Muscle of leg (tissue), 11 donors: ENCODE data around the gene IRF7. TPM values are rescaled to one million over a fixed set of nuclear protein-coding genes. Genes with fewer than 3 reads are reported as not detected.

ENCODE experiments used
- DNase-seq: peaks from one replicate; pipeline ENCODE4 v3.0.0; 2013
- H3K27ac ChIP-seq: one replicate; pipeline ENCODE4 v1.5.1; 2013; ENCODE audit warnings: mild to moderate bottlenecking, low read length, control low read depth
- H3K27me3 ChIP-seq: one replicate; pipeline ENCODE4 v1.6.1; 2013; ENCODE audit warnings: low read length; ENCODE audit not compliant: control insufficient read depth, insufficient read depth
- H3K36me3 ChIP-seq: one replicate; pipeline ENCODE4 v1.6.1; 2013; ENCODE audit warnings: low read length; ENCODE audit not compliant: control insufficient read depth, insufficient read depth
- H3K4me1 ChIP-seq: one replicate; pipeline ENCODE4 v1.6.1; 2013; ENCODE audit warnings: low read length; ENCODE audit not compliant: control insufficient read depth, insufficient read depth
- H3K4me3 ChIP-seq: one replicate; pipeline ENCODE4 v1.5.1; 2013; ENCODE audit warnings: low read length, control low read depth
- H3K9me3 ChIP-seq: replicated peaks from 2 replicates; pipeline ENCODE4 v1.6.1; 2013; ENCODE audit warnings: low read depth, low read length; ENCODE audit not compliant: control insufficient read depth
- WGBS: methylation state at CpG from one replicate; pipeline ENCODE4 v1.1.5; 2013; ENCODE audit warnings: missing lambda C conversion rate; ENCODE audit not compliant: insufficient coverage; 5-methylcytosine and 5-hydroxymethylcytosine counted together
- polyA plus RNA-seq, 8 donors: library from polyadenylated mRNA; unstranded; fragments of 120-200 nt; gene quantifications; one replicate each; pipeline versions ENCODE4 v1.2.1 to v1.2.3, GENCODE V29; 2013; ENCODE audit warnings: inconsistent platforms in 1 of 8, low replicate concordance in 1 of 8; ENCODE audit not compliant: insufficient read length in 8 of 8, insufficient read depth in 1 of 8
- total RNA-seq: library from RNA; stranded (reverse); fragments of 120-200 nt; gene quantifications from one replicate; pipeline ENCODE4 v1.2.4, GENCODE V29; 2013

The IRF7 gene
- total and polyA plus RNA-seq, 9 donors = 7.8 to 14.7 (median 9.6) TPM

DNA sequence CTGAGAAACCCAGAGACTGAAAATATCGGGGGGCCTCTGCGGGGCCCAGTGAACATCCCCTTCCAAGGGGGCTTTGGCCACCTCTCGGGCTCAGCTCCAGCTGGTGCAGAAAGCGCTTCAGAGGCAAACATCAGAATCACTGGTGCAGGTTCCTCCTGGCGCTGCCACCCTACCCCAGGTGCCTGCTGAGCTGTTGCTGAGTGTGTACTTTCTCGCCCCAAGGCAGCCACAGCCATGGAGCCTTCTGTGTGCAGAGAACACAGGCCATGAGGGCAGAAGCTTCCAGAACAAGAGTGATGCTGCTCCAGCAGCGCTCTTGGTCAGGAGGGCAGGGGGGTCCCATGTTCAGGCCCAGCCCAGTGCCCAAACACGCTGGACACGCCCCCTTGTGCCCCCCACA lies 27.6 kb upstream of the IRF7 start:
- Histone ChIP-seq H3K36me3 (peaks cover 29% of the 10 kb centered on the region), H3K4me1 (peaks cover 15% of the 10 kb centered on the region), H3K4me3 (no peak overlapping the region), H3K9me3 (no peaks in the 10 kb centered on the region), H3K27ac (no peak overlapping the region), H3K27me3 (peaks cover 30% of the 10 kb centered on the region)
- DNase-seq = no peak
- WGBS = 95% methylated on average over 9 of the region's 9 CpGs

DNA sequence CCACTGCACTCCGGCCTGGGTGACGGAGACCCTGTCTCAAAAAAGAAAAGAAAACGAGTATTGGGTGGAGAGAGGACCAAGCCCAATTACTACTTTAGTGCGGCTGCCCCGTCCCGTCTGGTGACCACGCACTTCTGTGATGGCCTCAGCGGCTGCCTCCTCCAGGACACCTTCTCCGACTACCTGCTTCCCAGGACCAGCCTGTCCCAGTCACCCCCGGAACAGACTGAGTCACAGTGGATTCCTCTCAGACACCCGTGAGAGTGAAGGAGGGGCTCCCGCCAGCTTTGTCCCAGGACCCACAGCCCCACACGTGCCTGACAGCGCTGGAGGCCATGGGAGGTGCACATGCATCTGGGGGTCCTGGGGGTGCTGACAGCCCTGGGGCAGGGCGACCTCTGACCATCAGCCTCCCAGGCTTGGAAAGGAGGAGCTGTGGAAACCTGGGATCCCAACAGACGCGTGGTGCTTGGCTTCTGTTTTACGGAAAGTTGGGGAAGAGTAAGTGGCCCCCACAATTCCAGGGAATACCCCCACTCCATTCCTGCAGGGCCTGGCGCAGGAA lies 26.1 kb upstream of the IRF7 start:
- 85% methylated on average over 12 of the region's 19 CpGs for WGBS
- H3K4me1 ChIP-seq = peaks cover 24% of the 10 kb centered on the region
- no peak overlapping the region for H3K4me3 ChIP-seq
- peaks cover 27% of the 10 kb centered on the region for H3K36me3 ChIP-seq
- no peak for DNase-seq
- peaks cover 43% of the 10 kb centered on the region for H3K27me3 ChIP-seq
- H3K9me3 ChIP-seq = no peaks in the 10 kb centered on the region
- H3K27ac ChIP-seq = no peak overlapping the region

DNA sequence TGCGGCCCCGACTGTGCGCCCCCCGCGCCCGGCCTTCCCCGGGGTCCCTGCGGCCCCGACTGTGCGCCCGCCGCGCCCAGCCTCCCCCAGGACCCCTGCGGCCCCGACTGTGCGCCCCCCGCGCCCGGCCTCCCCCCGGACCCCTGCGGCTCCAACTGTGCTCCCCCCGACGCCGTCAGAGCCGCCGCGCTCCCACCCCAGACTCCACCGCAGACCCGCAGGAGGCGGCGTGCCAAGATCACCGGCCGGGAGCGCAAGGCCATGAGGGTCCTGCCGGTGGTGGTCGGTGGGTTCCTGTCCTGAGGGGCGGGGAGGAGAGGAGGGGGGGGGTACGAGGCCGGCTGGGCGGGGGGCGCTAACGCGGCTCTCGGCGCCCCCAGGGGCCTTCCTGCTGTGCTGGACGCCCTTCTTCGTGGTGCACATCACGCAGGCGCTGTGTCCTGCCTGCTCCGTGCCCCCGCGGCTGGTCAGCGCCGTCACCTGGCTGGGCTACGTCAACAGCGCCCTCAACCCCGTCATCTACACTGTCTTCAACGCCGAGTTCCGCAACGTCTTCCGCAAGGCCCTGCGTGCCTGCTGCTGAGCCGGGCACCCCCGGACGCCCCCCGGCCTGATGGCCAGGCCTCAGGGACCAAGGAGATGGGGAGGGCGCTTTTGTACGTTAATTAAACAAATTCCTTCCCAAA lies 24.4 kb upstream of the IRF7 start:
- no peak for DNase-seq
- H3K4me3 ChIP-seq = no peak overlapping the region
- no peaks in the 10 kb centered on the region for H3K9me3 ChIP-seq
- 12% methylated on average over 21 of the region's 69 CpGs for WGBS
- H3K36me3 ChIP-seq = peaks cover 22% of the 10 kb centered on the region
- H3K27me3 ChIP-seq = peaks cover 58% of the 10 kb centered on the region
- peaks cover 27% of the 10 kb centered on the region for H3K4me1 ChIP-seq
- H3K27ac ChIP-seq = no peak overlapping the region

DNA sequence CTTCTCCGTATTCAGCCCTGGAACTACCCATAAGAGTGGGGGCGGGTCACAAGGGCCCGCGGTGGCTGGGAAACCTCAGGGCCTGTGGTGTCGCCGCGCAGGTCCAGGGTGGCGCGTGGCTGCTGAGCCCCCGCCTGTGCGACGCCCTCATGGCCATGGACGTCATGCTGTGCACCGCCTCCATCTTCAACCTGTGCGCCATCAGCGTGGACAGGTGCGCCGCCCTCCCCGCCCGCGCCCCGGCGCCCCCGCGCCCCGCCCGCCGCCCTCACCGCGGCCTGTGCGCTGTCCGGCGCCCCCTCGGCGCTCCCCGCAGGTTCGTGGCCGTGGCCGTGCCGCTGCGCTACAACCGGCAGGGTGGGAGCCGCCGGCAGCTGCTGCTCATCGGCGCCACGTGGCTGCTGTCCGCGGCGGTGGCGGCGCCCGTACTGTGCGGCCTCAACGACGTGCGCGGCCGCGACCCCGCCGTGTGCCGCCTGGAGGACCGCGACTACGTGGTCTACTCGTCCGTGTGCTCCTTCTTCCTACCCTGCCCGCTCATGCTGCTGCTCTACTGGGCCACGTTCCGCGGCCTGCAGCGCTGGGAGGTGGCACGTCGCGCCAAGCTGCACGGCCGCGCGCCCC lies 23.7 kb upstream of the IRF7 start:
- no peak overlapping the region for H3K27ac ChIP-seq
- peaks cover 27% of the 10 kb centered on the region for H3K4me1 ChIP-seq
- H3K36me3 ChIP-seq = peaks cover 19% of the 10 kb centered on the region
- 1% methylated on average over 79 of the region's 80 CpGs for WGBS
- H3K27me3 ChIP-seq = peaks cover 64% of the 10 kb centered on the region
- H3K9me3 ChIP-seq = no peaks in the 10 kb centered on the region
- no peak for DNase-seq
- H3K4me3 ChIP-seq = no peak overlapping the region

DNA sequence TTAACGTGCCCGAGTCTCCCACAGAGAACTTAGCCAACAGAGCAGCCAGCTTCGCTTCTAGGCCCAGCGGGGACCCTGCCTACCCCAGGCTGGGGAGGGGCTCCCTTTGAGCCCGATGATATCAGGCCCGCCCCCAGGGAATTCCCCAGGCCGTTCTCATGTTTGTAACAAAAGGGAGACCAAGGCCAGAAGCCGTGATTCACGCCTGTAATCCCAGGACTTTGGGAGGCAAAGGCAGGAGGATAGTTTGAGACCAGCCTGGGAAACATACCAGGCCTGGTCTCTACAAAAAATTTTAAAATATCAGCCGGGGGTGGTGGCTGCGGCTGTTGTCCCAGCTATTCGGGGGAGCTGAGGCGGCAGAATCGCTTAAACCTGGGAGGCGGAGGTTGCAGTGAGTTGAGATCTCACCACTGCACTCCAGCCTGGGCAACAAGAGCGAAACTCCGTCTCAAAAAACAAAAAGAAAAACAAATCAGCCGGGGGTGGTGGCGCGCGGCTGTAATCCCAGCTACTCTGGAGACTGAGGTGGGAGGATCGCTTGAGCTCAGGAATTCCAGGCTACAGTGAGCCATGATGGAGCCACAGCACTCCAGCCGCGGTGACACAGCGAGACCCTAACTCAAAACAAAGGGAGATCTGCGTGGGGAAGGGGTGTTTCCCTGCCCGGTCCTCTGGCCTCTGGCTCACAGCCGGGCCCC lies 23.0 kb upstream of the IRF7 start:
- peaks cover 12% of the 10 kb centered on the region for H3K36me3 ChIP-seq
- no peak for DNase-seq
- no peak overlapping the region for H3K27ac ChIP-seq
- H3K27me3 ChIP-seq = peaks cover 64% of the 10 kb centered on the region
- WGBS = 20% methylated on average over 13 of the region's 28 CpGs
- H3K4me1 ChIP-seq = peaks cover 27% of the 10 kb centered on the region
- no peaks in the 10 kb centered on the region for H3K9me3 ChIP-seq
- no peak overlapping the region for H3K4me3 ChIP-seq

DNA sequence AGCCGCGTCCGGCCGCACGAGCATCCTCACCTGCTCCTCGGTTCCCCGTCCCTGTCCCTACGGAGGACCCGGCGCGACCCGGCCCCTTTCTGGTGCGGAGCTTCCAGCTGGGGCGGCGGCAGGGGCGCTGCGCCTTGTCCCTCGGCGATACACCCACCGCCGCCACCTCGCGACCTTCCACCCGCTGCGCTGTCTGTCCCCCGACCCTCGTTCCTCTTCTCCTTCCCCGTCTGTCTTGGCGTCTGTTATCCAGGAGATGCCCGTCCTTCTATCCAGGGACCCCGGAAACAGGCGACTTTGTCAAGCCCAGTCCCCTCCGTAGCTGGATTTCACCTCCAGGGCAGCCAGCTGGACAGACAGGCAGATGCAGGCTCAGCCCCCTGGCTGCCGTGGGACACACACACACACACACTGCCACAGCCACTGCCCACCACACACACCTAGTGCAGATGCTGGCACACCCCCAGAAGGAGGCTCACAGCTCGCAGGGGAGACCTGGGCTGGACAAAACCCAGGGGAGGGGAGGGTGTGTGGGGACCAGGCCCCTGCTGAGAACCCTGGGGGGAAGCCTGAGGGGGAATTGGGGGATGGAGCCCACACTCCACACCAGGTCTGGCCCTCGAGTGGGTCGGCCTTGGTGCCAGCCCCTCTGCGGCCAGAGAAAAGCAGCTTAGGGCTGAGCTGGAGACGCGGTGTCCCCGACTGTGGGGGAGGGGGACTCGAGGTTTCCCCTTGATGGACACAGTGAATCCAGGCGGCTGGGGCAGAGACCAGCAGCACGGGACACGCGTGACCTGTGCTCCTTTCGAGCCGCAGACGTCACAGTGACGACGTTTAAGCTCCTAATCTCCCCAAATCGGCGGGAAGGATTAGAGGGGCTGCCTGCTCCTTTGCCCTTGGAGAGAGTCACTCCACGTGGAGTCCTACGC lies 22.1 kb upstream of the IRF7 start:
- 14% methylated on average over 48 of the region's 55 CpGs for WGBS

DNA sequence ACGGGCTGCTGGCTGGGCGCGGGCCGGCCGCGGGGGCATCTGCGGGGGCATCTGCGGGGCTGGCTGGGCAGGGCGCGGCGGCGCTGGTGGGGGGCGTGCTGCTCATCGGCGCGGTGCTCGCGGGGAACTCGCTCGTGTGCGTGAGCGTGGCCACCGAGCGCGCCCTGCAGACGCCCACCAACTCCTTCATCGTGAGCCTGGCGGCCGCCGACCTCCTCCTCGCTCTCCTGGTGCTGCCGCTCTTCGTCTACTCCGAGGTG lies 21.5 kb upstream of the IRF7 start:
- Histone ChIP-seq H3K4me1 (peaks cover 28% of the 10 kb centered on the region), H3K4me3 (no peak overlapping the region), H3K9me3 (no peaks in the 10 kb centered on the region), H3K36me3 (peaks cover 4% of the 10 kb centered on the region), H3K27me3 (peaks cover 63% of the 10 kb centered on the region), H3K27ac (no peak overlapping the region)
- DNase-seq = no peak
- WGBS = 2% methylated on average over 34 of the region's 34 CpGs

More for the DNA sequence above, 22.1 kb upstream of the IRF7 start:
- Histone ChIP-seq H3K4me3 (no peak overlapping the region), H3K9me3 (no peaks in the 10 kb centered on the region), H3K36me3 (peaks cover 6% of the 10 kb centered on the region), H3K27ac (no peak overlapping the region), H3K4me1 (peaks cover 28% of the 10 kb centered on the region), H3K27me3 (peaks cover 64% of the 10 kb centered on the region)
- no peak for DNase-seq

DNA sequence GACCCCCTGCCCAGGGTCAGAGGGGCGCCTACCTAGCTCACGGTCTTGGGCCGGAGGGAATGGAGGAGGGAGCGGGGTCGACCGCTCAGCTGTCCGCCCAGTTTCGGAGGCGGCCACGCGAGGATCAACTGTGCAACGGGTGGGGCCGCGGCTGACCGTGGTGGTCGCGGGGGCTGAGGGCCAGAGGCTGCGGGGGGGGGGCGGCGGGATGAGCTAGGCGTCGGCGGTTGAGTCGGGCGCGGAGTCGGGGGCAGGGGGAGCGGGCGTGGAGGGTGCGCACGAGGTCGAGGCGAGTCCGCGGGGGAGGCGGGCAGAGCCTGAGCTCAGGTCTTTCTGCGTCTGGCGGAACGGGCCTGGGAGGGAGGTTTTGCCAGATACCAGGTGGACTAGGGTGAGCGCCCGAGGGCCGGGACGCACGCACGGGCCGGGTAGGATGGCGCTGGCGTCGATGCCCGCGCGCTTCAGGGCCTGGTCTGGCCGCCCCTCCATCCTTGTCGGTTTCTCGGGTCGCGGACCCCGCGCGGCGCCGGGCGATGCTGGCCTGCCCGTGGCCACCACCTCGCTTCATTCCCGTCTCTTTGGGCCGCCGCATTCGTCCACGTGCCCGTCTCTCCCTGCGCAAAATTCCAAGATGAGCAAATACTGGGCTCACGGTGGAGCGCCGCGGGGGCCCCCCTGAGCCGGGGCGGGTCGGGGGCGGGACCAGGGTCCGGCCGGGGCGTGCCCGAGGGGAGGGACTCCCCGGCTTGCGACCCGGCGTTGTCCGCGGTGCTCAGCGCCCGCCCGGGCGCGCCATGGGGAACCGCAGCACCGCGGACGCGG lies 21.0 kb upstream of the IRF7 start, which contains the start of gene DRD4:
Gene DRD4, plus strand, starts transcription at position 759 of the 822 bp plus-strand sequence. Its CDS starts 36 bp downstream, at position 795.
- DNase-seq = no peak
- peaks cover 28% of the 10 kb centered on the region for H3K4me1 ChIP-seq
- H3K4me3 ChIP-seq = no peak within 1 kb of the TSS
- peaks cover 63% of the 10 kb centered on the region for H3K27me3 ChIP-seq
- WGBS = 6% methylated on average over 99 of the region's 100 CpGs
- H3K9me3 ChIP-seq = no peaks in the 10 kb centered on the region
- no peak within 1 kb of the TSS for H3K27ac ChIP-seq
- H3K36me3 ChIP-seq = no peaks in the 10 kb centered on the region

DNA sequence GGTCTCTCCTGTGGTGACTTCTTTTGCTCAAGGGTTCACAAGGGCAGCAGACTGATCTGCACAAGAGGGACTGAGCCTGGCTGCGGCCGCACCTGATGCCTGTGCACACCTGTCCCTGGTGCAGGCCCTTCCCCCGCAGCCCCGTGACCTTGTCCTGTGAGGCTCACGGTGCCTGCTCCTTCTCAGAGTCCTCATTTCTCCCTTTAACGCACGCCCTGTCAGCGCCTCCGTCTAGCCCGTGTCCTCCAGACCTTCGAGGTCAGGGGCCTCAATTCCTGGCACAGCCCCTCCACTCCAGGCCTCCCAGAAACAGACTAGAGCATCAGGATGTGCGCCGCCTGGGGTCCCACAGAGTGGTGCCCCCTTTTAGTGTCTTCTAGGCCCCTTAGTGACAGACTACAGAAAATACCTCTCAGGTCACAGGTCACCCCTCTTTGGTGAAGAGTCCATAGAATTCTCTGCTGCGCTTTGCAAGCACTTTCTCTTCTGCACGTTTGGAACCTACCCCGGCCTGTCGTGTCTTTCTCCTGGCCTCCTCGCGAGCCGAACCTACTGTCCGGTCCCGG lies 20.3 kb upstream of the IRF7 start:
- Histone ChIP-seq H3K9me3 (no peaks in the 10 kb centered on the region), H3K27ac (no peak overlapping the region), H3K4me3 (no peak overlapping the region), H3K27me3 (peaks cover 58% of the 10 kb centered on the region), H3K36me3 (no peaks in the 10 kb centered on the region), H3K4me1 (peaks cover 28% of the 10 kb centered on the region)
- no peak for DNase-seq
- WGBS = 54% methylated on average over 20 of the region's 22 CpGs
